ENCODE results near the gene FRG2.
"Not testable (repeated sequence)": the region's sequence is repeated elsewhere in the genome, so short reads cannot be mapped to it uniquely, and the experiment has no call there.

FRG2 gene

GRCh38 chr4:190015538-190016368, 11.3 kb downstream of the FRG2 start:
- DNase-seq: no peak

- DNase-seq: no peak
Measured at GRCh38 chr4:190014771-190015537, 12.1 kb downstream of the FRG2 start.

GRCh38 chr4:189989941-189990340, 37.1 kb downstream of the FRG2 start:
- DNase-seq: not testable (repeated sequence)

GRCh38 chr4:189988877-189989431, 38.1 kb downstream of the FRG2 start:
- no peak for DNase-seq

- not testable (repeated sequence) for DNase-seq
Measured at GRCh38 chr4:189985651-189986243, 41.3 kb downstream of the FRG2 start.

GRCh38 chr4:189984661-189985060, 42.4 kb downstream of the FRG2 start:
- DNase-seq: not testable (repeated sequence)

GRCh38 chr4:189983916-189984526, 43.0 kb downstream of the FRG2 start:
- DNase-seq: not testable (repeated sequence)

- no peak for DNase-seq
Measured at GRCh38 chr4:189981970-189982369, 45.1 kb downstream of the FRG2 start.

- DNase-seq: not testable (repeated sequence)
Measured at GRCh38 chr4:189980292-189980691, 46.8 kb downstream of the FRG2 start.

- DNase-seq: no peak
Measured at GRCh38 chr4:189979196-189980047, 47.6 kb downstream of the FRG2 start.

All from cerebellar nuclear complex (tissue), 1 donor.